HG03196 (cell line): ENCODE data around the gene EVA1C.
"Not testable (repeated sequence)": the region's sequence is repeated elsewhere in the genome, so short reads cannot be mapped to it uniquely, and the experiment has no call there.

ENCODE experiments used
- ATAC-seq: cut with Tn5 transposase; IDR thresholded peaks from one replicate; pipeline ENCODE4 v1.9.1; 2021; ENCODE audit not compliant: unreplicated experiment

Gene EVA1C

DNA sequence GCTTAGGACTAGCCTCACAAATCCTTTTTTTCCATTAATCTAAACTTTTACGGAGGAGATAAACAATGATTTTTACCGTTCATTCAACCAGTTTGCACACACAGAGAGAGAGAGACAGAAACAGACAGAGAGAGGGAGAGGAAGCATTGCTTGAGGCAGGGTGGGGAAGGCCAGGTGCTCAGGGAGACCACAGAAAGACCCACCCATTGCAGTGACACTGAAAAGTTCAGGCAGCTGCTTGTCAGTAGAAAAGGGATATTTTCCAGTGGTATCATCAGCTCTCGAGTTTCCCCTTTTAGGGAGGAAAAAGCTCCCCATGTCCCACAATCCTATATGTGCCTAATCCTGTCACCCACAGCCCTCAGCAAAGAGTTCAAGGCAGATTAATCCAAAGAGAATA, 145.6 kb downstream of the EVA1C start:
- no peak for ATAC-seq

GRCh38 chr21:32559006-32559610, 146.6 kb downstream of the EVA1C start:
- no peak for ATAC-seq

- no peak for ATAC-seq
Observed at GRCh38 chr21:32560896-32561295, 148.4 kb downstream of the EVA1C start.

GRCh38 chr21:32561476-32561875, 149.0 kb downstream of the EVA1C start:
- not testable (repeated sequence) for ATAC-seq

GRCh38 chr21:32562426-32562825, 149.9 kb downstream of the EVA1C start:
- no peak for ATAC-seq

DNA sequence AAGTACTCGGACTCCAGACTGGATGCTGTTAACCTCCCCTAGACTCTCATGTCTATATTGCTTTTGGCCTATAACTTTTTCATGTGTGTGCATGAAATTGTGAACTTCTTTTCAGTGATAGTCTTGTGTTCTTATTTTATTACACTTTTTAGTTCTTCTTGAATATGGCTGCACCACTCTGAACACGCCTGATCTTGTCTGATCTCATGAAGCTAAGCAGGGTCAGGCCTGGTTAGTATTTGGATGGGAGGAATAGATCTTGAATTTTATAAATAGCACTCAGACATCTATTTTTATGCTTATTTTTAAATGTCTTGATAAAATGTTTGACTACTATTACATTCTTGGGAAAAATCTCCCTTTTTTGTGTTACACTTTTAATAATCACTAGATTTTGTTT, 150.4 kb downstream of the EVA1C start:
- no peak for ATAC-seq
